ENCODE measurements around the gene COX19. TPM values are rescaled to one million over a fixed set of nuclear protein-coding genes. Genes with fewer than 3 reads are reported as not detected.
A peak's percentile ranks its signal among the peaks of the same experiment; 100 is the strongest.
"Not testable (repeated sequence)": the region's sequence is repeated elsewhere in the genome, so short reads cannot be mapped to it uniquely, and the experiment has no call there.

Gene COX19
- total RNA-seq, 1 donor = 12.5 TPM

DNA sequence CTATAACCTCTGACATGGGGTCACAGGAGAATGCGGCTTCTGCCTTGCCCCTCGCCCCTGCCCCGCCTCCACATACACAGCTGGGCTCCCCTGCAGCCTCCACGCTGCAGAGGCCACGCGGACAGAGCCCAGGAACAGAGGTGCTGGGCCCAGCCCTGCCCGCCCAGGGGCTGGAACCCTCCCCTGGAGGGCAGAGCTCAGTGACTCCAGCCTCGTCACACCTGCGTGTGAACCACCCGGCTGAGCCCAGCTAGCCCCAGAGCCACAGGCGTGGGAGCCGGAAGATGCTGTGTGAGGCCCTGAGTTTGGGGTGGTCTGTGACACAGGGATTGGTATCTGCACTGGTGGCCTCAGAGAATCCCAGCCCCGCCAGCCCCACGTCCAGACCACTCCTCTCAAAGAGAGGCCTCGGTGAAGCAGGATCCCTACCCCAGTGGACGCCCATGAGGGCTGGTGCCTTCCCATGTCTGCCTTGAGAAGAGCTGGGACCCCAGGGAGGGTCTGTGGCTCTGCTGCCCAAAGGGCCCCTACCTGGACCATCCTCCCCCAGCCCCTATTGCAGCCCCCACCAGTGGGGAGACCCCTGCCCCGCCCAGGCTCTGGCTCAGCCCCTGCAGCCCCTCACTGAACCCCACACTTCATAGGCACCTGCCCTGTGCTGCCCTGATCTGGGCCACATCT is 12.8 kb downstream of the COX19 start:
- no peak for DNase-seq (ENCODE audit: low read depth)
- TF ChIP-seq, protein P1, sequence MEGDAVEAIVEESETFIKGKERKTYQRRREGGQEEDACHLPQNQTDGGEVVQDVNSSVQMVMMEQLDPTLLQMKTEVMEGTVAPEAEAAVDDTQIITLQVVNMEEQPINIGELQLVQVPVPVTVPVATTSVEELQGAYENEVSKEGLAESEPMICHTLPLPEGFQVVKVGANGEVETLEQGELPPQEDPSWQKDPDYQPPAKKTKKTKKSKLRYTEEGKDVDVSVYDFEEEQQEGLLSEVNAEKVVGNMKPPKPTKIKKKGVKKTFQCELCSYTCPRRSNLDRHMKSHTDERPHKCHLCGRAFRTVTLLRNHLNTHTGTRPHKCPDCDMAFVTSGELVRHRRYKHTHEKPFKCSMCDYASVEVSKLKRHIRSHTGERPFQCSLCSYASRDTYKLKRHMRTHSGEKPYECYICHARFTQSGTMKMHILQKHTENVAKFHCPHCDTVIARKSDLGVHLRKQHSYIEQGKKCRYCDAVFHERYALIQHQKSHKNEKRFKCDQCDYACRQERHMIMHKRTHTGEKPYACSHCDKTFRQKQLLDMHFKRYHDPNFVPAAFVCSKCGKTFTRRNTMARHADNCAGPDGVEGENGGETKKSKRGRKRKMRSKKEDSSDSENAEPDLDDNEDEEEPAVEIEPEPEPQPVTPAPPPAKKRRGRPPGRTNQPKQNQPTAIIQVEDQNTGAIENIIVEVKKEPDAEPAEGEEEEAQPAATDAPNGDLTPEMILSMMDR (IDR thresholded peaks at IDR 0.05; ENCODE audit: insufficient read depth, low read length) = no peak
- no peak overlapping the region for H3K4me3 ChIP-seq (ENCODE audit: low read depth, low read length)

DNA sequence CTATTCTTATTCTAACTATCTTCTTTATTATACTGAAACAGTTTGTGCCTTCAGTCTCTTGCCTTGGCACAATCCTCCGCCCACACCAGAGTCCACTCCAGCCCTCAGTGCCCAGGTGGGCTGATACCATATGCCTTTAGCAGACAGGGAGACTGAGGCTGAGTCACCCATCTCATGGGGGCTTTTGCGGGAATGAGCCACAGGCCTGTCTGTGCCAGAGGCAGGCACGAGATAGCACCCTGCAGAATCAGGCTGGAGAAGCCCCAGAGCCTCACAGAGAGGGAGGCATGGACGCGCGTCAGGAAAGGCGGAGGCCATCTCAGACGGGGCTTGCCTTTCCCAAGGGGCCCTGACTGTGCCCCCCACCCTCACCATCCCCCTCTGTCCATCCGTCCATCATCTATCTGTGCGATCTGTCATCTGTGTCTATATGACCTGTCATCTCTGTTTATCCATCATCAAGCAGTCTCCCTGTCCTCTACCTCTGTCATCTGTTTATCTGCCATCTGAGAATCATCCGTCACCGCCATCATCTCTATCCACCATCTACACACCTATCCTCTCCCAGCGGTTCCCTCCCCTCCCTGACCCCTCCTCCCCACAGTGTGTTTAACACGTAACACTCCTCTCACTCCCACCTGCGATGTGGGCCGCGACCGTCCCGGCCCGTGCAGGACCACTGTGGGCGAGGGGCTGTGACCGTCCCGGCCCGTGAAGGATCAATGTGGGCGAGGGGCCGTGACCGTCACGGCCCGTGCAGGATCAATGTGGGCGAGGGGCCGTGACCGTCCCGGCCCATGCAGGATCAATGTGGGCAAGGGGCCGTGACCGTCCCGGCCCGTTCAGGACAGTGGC is 13.6 kb downstream of the COX19 start:
- DNase-seq (ENCODE audit: low read depth) = no peak
- TF ChIP-seq, protein P1 (IDR thresholded peaks at IDR 0.05; ENCODE audit: insufficient read depth, low read length) = no peak
- no peak overlapping the region for H3K4me3 ChIP-seq (ENCODE audit: low read depth, low read length)

DNA sequence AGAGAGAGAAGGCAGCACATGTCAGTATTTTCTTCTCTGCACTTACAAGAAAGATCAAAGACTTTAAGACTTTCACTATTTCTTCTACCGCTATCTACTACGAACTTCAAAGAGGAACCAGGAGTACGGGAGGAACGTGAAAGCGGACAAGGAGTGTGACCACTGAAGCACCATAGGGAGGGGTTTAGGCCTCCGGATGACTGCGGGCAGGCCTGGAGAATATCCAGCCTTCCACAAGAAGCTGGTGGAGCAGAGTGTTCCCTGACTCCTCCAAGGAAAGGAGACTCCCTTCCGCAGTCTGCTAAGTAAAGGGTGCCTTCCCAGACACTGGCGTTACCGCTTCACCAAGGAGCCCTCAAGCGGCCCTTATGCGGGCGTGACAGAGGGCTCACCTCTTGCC is 14.4 kb downstream of the COX19 start:
- H3K4me3 ChIP-seq (ENCODE audit: low read depth, low read length) = not testable (repeated sequence)
- DNase-seq (ENCODE audit: low read depth) = peak; percentile 35

DNA sequence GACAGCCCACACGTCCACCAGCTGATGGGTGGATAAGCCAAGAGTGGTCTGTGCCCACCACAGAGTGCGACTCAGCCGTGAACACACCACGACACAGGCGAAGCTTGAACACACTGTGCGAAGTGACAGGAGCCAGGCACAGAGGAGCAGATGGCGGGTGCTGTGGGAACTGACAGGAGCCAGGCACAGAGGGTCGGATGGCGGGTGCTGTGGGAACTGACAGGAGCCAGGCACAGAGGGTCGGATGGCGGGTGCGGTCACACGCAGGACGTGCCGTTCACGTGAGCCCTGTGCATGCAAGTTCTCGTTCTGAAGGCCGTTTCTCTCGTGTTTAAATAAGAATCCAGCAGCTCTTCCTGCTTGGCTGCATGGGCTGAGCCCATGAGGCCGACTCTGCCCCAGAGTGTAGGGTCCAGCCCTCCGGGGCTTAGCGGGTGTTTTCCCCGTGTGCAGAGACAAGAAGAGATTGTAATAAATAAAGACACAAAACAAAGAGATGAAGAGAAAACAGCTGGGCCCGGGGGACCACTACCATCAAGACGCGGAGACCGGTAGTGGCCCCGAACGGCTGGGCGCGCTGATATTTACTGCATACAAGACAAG is 15.0 kb downstream of the COX19 start:
- no peak for DNase-seq (ENCODE audit: low read depth)

DNA sequence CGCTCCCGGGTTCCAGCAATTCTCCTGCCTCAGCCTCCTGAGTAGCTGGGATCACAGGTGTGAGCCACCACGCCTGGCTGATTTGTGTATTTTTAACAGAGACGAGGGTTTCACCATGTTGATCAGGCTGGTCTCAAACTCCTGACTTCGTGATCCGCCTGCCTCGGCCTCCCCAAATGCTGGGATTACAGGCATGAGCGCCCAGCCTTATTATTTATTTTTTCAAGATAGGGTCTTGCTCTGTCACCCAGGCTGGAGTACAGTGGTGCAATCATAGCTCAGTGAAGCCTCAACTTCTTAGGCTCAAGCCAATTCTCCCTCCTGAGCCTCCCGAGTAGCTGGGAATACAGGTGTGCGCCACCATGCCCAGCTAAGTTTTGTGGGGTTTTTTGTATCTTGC is 15.6 kb downstream of the COX19 start:
- not testable (repeated sequence) for H3K4me3 ChIP-seq (ENCODE audit: low read depth, low read length); DNase-seq (ENCODE audit: low read depth)

More for the DNA sequence above, 15.0 kb downstream of the COX19 start:
- TF ChIP-seq, protein P1 (IDR thresholded peaks at IDR 0.05; ENCODE audit: insufficient read depth, low read length) = no peak
- no peak overlapping the region for H3K4me3 ChIP-seq (ENCODE audit: low read depth, low read length)

DNA sequence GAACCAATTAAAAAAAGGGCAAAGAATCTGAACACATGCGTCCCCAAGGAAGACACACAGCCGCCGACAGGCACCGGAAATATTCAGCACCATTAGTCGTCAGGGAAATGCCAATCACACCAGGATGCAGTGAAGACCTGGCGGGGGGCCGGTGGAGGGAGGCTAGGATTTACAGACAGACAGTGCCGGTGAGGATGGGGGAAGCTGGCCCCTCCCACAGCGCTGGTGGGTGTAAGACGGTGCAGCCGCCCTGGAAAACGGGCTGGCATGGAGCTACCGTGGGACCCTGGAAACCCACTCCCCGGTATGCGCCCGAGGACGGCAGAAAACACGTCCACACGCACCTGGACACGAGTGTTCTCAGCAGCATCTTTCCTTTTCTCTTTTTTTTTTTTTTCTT is 16.1 kb downstream of the COX19 start:
- TF ChIP-seq, protein P1 (IDR thresholded peaks at IDR 0.05; ENCODE audit: insufficient read depth, low read length) = no peak
- no peak for DNase-seq (ENCODE audit: low read depth)
- no peak overlapping the region for H3K4me3 ChIP-seq (ENCODE audit: low read depth, low read length)

DNA sequence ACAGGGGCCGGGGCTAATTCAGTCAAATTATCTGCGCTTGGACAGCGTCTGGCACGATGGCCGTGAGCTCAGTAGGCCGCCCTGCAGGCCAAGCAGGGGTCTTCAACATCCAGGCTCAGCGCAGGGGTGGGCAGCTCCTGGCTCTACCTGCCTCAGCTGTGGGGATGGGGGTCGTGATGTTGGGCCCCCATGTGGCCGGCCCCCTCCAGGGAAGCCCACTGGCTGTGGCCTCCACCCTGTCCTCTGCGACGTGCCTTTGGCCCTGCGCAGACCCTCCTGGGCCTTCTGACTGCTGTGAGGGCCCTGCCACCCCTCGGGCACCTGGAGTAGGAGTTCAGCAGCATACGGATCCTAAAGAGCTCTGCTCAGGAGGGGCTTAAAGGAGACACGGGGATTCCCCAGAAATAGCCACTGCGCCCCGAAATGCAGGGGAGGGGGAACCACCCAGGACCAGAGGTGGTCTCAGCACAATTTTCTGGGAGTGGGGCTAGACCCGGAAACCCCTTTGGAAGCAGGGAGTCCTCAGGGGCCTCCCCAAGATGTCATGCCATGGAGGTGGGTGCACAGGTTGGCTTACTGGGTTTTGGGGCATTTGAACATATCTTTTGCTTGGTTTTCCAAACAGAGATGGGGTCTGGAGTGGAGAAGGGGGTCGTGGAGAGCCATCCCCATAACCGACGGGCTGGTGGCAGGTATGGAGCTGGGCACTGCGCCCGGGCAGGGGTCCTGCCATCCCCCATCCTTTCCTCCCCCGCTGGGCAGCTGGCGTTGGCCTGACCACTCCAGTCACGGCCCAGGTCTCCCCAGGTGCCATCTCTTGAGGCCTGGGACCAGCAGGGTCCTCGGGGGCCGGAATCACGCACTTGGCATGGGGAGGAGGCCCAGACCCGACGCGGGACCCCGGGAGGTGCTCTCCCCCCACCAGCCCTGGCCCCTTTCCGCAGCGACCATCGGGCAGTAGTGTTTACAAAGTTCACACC is 16.8 kb downstream of the COX19 start:
- DNase-seq (ENCODE audit: low read depth) = no peak
- no peak overlapping the region for H3K4me3 ChIP-seq (ENCODE audit: low read depth, low read length)
- TF ChIP-seq, protein P1 (IDR thresholded peaks at IDR 0.05; ENCODE audit: insufficient read depth, low read length) = no peak

Data from fibroblast of the aortic adventitia (primary cell).